A172 (cell line): ENCODE data around the gene KIAA1755. TPM values are rescaled to one million over a fixed set of nuclear protein-coding genes. Genes with fewer than 3 reads are reported as not detected.

Source experiments
- DNase-seq: peaks from one replicate; pipeline ENCODE4 v3.0.0-alpha.2; 2015; ENCODE audit warnings: low spot score
- total RNA-seq: library from RNA; depleted of rRNA; stranded (reverse); fragments of >200 nt; shearing (Covaris generic); gene quantifications from 2 replicates; pipeline ENCODE4 v1.2.3, GENCODE V29; 2014

The KIAA1755 gene
- total RNA-seq, 1 experiment from 2014 or later: 0.69 TPM

DNA sequence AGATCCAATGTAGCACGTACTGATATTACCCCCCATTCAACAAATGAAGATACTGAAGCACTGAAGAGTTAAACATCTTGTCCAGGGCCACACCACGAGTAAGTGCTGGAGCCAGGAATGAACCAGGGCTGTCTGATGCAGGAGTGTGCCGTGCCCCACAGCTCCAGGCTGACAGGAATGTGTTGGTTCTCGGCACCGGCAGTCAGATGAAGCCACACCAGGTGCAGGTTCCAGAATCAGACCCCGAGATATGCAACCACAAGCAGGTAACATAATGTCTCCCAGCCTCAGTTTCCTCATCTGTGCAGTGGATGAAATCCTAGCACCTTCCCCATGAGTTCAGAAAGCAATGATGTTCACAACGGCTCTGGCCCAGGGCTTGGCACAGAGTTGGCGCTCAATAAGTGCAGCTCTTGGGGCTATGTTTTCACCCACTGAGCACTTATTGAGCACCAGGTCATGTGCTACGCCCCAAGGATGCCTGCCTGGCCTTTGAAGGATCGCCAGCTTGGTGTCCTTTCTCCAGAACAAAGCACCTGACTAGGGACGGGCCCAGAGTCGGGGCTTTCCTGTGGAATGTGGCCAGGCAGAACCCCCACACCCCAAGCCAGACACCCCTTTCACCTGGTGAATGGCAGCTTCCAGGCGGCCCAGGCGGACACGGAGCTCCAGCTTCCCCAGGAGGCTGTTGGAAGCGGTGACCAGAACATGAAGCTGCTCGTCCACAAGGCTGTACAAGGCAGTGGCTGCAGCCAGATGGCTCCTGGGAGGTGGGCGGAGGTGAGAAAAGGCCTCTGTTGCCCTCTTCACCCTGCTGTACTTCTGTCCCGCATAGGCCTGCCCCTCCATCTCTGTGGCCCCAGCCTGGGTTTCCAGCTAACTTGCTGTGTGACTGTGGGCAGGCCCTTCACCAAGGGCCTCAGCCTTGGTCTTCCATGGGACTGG, 41.3 kb downstream of the KIAA1755 start:
- no peak for DNase-seq

DNA sequence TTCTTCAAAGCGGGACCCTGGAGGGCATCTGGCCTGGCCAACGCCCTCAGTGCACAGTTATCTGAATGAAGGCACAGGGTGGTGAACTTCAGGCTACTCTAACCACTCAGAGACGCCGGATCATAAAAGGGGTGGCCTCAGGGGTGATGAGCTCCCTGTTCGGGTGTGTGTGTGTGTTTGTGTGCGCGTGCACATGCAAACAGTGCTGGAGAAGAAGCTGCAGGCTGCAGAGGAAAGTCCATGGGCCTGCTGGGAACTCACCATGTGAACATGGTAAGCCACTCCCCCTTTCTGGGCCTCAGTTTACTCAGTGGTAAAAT, 42.0 kb downstream of the KIAA1755 start:
- no peak for DNase-seq

DNA sequence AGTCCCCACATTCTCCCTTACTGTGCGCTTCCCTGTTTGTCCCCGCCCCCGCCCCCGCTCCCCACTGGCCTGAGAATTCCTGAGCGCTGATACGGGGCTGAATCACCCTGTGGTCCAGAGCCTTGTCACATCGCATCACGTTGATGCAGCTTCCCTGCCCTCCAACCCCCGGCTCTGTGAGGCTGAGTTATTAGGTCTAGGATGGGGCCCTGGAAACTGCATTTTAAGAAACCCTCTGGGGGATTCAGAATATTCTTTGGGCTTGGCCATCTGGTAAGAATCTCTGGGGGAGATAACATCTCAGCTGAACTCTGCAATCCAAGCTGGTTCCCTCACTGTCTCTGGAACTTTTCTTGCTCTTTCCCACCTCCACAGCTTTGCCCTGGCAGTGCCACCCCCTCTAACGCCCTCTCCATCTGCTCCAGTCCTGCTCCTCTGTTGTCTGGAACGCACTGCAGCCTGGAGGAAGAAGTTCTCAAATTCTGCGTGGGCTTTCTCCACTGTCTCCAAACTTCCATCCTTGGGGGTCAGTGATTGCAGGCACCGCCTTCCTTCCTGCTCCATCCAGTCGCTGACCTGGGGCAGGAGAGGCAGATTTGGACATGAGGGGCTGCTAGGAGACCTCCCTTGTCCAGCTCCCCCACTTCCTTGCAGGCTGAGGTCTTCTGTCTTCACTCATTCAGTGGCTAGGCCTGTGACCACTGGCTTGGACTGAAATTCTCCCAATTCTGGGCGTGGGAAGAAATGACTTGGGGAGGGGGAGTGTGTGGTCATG, 42.6 kb downstream of the KIAA1755 start:
- peak; percentile 95 for DNase-seq

DNA sequence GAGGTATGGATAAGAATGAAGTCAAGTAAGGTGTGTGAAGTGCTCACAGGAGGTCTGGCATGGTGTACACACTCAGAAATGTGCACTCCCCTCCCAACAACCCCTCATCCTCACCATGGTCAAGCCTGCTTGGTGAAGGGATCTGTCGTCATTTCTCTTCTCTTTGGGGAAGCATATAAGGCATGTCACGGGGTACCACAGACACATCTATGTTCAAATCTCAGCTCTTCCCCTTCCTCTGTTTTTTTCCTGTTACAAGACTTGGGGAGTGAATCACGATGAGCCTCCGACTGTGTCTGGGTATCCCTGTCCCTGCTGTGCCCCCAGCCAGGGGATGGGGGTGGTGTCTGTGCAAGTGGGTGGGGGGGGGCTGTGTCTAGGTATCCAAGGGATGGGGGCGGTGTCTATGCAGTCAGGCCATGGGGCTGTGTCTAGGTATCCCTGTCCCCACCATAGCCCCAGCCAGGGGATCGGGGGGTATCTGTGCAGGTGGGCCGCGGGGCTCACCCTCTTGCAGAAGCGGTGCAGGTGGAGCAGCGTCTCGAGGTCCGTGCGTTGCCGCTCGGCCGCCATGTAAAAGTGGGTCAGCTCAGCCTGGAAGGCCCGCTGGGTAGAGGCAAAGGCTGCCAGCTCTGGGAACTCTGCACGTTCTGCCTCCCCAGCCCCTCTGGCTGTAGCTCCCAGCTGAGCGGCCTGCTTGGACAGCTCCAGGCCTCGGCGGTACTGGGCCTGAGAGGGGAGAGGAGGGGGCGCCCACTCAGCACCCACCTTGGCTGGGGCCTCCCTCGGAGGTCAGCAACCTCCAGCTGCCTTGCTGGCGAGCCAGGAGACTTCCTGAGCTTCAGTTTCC, 43.6 kb downstream of the KIAA1755 start:
- DNase-seq: no peak

DNA sequence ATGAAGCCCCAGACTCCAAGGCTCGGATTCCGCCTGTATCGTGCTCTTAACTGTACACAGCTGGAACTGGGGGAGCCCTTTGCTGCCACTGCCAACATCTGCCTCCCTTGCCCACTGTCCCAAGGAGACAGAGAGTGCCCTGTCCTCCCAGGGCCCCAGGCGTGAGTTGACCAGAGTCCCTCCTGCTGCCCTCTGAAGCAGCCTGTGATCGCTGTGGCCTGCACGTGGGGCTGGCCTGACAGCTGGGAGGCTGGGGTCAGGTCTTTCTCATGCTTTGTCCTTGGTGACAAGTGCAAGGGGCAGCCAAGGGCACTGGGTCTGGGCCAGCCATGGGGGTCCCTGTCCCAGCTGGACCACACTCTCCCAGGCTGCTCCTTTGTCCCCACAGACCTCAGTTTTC, 44.3 kb downstream of the KIAA1755 start:
- no peak for DNase-seq

DNA sequence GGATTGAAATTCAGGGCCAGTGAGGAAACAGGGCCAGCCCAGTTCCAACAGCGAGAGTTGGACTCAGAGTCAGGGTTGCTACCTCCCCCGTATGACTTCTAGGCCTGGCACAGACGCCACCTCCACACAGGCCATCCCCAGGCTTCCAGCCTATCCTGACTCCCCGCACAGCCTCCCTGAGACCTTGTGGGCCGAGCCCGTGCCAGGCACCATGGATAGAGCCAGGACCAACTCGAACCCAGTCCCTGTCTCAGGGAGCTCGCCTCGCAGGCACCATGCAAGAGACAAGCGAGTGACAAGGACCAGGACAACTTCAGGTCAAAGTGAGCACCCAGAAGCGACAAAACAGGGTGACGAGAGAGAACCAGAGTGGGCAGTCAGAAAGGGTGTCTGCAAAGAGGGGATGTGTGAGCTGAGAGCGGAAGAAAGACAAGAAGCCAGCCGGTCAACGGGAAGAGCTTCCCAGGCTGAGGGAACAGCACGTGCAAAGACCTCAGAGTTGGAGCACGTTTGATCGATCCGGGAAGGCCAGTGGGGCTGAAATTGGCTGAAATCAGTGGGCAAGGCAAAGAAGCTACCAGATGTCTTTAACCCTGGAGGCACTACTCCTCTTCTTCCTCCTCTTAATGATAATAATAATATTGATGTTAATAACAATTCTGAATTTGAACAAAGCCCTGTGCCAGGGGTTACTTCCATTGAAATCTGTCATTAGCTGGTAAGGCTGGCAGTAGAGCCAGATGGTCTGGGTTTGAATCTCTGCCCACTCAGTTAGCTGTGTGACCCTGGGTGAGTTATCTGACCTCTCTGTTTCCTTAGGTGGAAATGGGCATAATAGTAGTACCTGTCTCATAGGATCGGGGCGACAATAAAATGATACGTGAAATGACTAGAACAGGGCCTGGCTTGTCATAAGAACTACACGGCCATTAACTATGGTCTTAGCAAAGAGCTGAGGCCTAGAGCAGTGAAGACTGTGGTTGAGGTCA, 45.0 kb downstream of the KIAA1755 start:
- DNase-seq: no peak

DNA sequence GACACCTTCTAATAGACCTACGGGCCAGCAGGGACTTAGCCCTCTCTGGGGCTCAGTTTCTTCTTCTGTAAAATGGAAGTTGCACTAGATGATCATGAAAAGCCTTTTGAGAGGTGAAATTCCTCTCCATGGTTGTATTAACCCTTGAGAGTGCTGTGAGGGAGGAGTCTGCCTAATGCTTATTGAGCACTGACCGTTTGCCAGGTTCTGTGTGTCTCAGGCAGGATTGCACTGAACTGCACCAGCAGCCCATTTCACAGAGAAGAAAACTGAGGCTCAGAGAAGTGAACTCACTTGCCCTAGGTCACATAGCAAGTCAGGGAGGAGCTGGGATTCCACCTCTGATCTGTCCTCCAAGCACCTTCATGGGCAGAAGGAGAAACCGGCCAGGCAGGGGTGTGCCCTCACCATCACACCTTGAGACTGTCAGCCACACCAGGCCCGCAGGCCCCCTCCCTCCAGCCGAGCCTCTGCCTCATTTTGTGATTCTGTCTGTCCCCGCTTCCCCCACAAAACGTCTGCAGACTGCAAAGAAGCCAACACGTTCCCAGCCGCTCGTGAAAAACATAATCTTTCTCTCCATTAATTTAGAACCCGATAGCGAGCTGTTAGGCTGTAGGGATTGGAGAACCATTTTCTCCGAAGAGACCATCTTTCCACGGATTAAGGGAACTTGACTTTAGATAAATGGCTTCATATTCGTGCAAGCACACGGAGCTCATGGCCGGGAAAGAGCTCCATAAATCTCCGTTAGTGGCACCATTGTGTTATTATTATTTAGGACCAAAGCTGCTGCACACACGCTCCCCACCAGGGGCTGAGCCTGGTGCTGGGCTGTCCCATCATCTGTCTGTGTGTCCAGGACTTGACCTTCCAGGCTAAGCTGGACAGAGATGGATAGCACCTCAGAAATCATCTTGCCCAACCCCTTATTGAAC, 46.0 kb downstream of the KIAA1755 start:
- DNase-seq: no peak

DNA sequence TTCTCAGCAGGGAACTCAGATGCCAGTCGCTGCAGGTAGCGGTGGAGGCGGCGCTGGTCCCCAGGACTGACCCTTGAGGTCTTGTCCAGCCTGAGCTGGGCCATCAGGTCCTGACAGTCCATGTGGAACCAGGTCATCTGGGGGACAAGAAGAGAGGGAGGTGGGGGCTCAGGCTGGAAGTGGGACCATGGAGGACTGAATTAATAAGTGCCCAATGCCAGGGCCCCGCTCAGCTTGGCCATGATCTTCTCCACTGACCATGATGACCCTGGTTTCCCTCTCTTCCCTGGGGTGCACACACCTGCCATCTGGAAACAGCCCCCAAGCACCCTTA, 47.0 kb downstream of the KIAA1755 start:
- DNase-seq: no peak

DNA sequence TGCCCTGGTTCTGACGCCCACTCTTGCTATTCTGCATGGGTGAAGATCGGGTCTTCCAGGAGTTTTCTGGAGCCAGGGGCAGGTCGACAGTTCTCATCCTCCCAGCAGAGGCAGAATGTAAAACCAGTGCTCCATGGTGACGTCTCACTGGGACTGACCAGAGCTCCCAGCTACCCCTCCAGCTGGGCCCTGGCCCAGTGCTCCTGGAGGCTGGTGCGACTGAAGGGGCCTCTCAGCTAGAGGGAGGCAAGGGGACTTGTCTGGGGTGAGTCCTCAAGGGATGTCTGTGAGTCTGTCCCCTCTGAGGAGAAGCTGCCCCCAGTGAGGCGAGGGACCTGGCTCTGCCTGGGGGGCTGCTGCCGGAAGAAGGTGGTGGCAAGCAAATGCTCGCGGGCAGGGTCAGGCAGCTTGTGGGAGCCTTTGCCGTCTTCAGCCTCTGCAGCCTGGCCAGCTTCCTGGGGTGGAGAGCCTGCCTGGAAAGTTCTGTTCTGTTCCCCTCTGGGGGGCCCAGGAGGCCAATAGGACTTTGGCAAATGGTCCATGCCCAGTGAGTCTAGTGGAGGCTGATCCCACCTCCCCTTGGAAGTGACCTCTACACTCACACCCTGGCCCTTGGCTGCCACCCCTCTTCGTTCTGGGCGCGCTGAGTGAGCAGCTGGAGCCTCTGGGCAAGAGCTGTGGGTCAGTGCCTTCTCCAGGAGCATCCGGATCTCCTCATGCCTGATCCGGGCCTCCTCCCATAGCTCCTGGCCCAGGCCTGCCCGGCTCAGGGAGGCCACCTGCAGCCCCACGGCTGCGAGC, 47.5 kb downstream of the KIAA1755 start:
- DNase-seq: no peak

DNA sequence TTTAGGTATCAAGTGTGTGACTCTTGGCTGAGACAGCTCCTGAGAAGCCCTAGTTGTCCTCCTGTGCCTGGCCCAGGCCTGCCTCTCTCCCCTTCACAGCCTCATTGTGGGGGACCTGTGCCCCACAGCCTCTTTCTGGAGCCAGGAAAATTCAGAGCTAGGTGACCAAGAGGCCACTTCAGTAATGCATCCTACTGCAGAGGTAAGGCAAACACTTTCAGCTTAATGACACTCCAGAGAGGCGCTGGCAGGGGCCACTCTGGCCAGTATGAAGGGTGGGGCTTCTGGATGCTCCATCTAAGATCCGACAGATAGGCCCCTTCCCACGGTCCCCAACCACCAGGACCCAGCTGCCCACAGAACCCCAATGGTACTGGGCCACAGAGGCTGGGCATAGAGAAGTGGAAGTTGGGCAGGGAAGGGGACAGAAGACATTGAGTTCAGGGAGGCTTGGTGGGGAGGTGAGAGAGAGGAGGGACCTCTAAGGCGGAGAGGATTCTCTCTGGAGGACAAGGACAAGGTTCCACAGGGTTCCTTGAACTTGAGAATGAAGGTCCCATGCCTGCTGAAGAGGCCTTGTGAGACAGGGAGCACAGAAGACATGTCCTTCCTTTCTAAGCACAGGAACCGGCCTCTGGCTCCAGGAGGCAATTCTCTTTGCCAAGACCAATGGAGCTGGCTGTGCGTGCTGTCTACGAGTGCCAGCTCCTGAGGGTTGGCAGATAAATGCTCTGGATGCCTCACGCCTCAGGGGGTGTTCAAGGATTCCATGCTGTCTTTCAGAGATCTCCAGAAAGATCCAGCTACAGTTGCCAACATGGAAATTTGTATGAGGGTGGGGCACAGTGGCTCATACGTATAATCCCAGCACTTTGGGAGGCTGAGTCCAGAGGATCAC, 49.1 kb downstream of the KIAA1755 start:
- no peak for DNase-seq

DNA sequence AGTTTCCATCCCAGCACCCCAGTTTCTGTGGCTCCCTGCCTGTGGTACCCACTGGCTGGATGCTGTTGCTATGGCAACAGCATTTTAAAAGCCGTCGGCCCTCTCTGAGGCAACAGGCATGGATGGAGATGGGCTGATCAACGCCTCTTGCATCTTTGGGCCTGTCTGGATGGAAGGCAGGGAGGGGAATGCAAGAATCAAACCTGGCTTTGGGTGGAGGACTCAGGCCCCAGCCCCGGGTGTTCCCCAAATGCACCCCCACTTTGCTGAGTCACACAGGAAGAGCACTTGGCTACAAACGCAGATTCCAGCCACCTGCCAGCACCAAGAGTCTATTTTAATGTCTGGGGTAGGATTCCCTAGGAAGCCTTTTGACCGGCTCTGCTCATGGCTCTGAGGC, 49.8 kb downstream of the KIAA1755 start:
- peak; percentile 79 for DNase-seq

DNA sequence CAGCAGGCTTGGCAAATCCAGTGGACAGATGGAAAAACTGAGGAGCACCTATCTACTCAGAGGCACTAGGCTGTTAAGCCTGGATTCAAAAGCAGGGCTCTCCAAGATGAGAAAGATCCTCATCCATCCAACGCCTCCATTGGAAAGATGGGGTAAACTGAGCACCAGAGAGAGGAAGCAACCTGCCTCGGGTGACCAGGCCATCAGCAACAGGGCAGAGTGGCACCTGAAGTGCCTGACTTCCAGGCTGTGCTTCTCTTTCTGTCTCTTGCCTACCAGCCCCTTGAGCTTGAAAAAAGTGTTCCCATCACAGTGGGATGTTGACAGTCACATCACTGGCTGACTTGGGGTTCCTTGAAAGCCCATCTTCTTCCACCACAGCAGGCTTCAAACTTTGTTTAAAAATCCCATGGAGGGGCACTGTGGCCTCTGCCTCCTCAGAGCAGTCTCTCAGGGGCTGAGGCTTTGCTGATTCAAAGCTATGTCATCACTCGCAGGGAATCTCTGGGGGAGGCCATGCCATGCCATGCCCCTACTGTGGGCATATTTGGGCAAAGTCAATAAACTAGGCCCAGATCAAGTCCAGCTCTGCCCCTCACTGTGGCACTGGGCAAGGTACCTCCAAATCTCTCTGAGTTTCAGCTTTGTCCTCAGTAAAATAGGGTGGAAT, 50.7 kb downstream of the KIAA1755 start:
- no peak for DNase-seq

DNA sequence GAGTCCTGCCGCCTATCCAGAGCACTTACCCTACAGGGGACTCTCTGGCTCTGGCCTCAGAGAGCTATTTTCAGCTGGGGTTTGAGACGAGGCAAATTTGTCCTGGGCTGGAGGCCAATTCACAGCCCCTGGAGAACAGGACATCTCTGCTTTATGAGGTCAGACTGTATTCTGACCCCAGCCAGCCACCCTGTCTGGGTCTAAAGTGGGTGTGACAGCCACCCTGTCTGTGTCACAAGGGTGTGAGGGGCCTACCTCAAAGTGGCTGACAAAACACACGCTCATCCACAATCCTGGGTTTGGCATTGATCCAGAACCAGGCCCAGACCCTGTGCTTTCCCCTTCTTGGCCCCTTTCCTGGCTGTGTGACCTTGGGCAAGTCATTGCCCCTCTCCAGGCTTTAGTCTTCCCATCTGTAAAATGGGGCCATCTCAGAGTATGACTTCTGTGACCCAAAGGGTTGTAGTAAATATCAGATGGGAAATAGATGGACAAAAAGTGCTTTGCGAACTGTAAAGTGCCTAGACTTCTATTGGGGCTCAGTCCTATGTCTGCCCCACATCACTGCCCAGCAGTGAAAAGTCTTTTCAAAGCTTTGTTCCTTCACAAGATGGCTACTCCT, 51.4 kb downstream of the KIAA1755 start:
- no peak for DNase-seq

DNA sequence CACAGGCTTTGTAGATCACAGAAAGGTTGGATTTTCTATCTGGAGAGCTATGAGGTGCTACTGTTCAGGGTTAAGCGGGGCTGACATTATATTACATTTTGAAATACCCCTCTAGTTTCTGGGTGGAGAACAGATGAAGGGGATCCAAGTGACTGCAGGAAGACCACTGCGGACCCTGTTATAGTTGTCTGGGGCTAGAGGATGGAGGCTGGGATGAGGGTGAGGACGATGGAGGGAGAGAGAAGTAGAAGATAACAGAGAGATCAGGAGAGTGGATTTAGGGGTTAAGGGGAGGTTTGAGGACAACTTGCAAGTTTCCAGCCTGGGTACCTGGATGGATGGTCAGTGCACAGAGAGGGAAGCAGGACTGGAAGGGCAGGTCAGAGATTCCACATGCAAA, 52.0 kb downstream of the KIAA1755 start:
- no peak for DNase-seq

DNA sequence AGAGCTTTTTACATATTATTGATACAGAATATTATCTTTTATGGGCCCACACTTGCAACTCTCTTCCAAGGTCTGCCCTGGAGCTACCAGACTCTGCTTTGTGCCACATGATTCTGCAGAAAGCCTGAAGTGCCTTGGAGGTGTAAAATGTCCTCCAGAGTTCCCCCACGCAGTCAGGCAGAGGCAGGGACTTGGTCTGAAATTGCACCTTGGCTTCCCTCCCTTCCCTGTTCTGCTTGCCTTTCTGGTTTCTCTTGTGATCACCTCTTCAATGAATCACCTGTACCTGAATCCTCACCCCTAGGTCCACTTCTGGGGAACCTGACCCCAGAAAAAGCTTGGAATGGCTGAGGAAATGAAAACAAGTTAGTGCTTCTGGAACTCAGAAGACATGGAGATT, 52.4 kb downstream of the KIAA1755 start:
- no peak for DNase-seq

DNA sequence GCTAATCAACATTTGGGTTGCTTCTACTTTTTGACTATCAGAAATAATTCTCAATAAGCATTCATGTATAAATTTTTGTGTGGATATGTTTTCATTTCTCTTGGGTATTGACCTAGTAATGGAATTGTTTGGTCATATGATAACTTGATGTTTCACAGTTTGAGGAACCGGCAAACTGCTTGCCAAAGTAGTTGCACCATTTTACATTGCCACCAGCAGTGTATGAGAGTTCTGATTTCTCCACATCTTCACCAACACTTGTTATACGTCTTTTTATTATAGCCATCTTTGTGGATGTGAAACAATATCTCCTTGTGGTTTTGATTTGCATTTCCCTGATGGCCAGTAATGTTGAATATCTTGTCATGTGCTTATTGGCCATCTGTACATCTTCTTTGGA, 52.9 kb downstream of the KIAA1755 start:
- DNase-seq: no peak

DNA sequence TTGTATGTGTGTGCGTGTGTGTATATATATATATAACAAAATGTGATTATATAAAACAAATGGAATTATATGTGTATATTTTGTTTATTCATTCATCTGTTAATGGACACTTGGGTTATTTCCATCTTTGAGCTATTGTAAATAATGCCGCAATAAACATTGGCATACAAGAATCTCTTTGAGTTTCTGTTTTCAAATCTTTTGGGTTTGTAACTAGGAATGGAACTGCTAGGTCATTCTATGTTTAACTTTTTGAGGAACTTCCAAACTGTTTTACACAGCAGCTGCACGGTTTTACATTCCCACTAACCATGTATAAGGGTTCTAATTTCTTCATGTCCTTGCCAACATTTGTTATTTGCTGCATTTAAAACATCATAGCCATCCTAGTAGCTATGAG, 55.5 kb downstream of the KIAA1755 start:
- DNase-seq: no peak
